Tongue (tissue), 2 donors: ENCODE data around the gene AP1B1. TPM values are rescaled to one million over a fixed set of nuclear protein-coding genes. Genes with fewer than 3 reads are reported as not detected.
A peak's percentile ranks its signal among the peaks of the same experiment; 100 is the strongest.
"Not testable (repeated sequence)": the region's sequence is repeated elsewhere in the genome, so short reads cannot be mapped to it uniquely, and the experiment has no call there.

Experiments
- DNase-seq: peaks from one replicate; pipeline ENCODE4 v3.0.0-alpha.2; 2015
- total RNA-seq: library from RNA; depleted of rRNA; stranded (reverse); fragments of >200 nt; gene quantifications from one replicate; pipeline ENCODE4 v1.2.3, GENCODE V29; 2014

AP1B1 gene
- total RNA-seq, 1 donor from 2014 or later = 34.7 TPM

GRCh38 chr22:29348956-29349355 lies 39.4 kb downstream of the AP1B1 start:
- DNase-seq = no peak

- no peak for DNase-seq
Measured at GRCh38 chr22:29348041-29348440, 40.3 kb downstream of the AP1B1 start.

- DNase-seq = peak; percentile 75
Measured at GRCh38 chr22:29346659-29347058, 41.7 kb downstream of the AP1B1 start.

GRCh38 chr22:29345932-29346331 lies 42.4 kb downstream of the AP1B1 start:
- peak; percentile 57 for DNase-seq

GRCh38 chr22:29344889-29345288 lies 43.5 kb downstream of the AP1B1 start:
- DNase-seq = not testable (repeated sequence)

GRCh38 chr22:29344137-29344536 lies 44.2 kb downstream of the AP1B1 start:
- peak; percentile 74 for DNase-seq

- DNase-seq = peak; percentile 70
Measured at GRCh38 chr22:29343313-29343805, 45.0 kb downstream of the AP1B1 start.

GRCh38 chr22:29342577-29343312 lies 45.6 kb downstream of the AP1B1 start:
- no peak for DNase-seq

GRCh38 chr22:29342177-29342576 lies 46.2 kb downstream of the AP1B1 start:
- no peak for DNase-seq

GRCh38 chr22:29341849-29342127 lies 46.6 kb downstream of the AP1B1 start:
- no peak for DNase-seq

GRCh38 chr22:29341056-29341848 lies 47.1 kb downstream of the AP1B1 start:
- no peak for DNase-seq

- no peak for DNase-seq
Measured at GRCh38 chr22:29340566-29340965, 47.8 kb downstream of the AP1B1 start.

GRCh38 chr22:29339381-29340235 lies 48.8 kb downstream of the AP1B1 start:
- DNase-seq = no peak

GRCh38 chr22:29338398-29338797 lies 50.0 kb downstream of the AP1B1 start:
- no peak for DNase-seq

- DNase-seq = no peak
Measured at GRCh38 chr22:29337631-29338284, 50.6 kb downstream of the AP1B1 start.

GRCh38 chr22:29336751-29337490 lies 51.4 kb downstream of the AP1B1 start:
- no peak for DNase-seq

GRCh38 chr22:29335656-29336055 lies 52.7 kb downstream of the AP1B1 start:
- DNase-seq = no peak

- no peak for DNase-seq
Measured at GRCh38 chr22:29334696-29335344, 53.5 kb downstream of the AP1B1 start.

GRCh38 chr22:29334148-29334547 lies 54.2 kb downstream of the AP1B1 start:
- DNase-seq = no peak

- no peak for DNase-seq
Measured at GRCh38 chr22:29332886-29333496, 55.4 kb downstream of the AP1B1 start.
